HepG2 (cell line): ENCODE measurements around the gene CAMSAP1. TPM values are rescaled to one million over a fixed set of nuclear protein-coding genes. Genes with fewer than 3 reads are reported as not detected.

Experiments
- ATAC-seq: fragments of 200-7000 bp; cut with Tn5 transposase; 3 replicates; pipeline ENCODE4 v1.9.1; 2020; ENCODE audit warnings: mild to moderate bottlenecking, moderate library complexity
- BruUV-seq: library from RNA; stranded (reverse); fragments of 400-500 nt; replicated peaks from 2 replicates; lab custom pipeline; 2021; lab: Mats Ljungman, UMichigan
- CTCF ChIA-PET: fragments of 300-600 bp; formaldehyde crosslinking; extraction: SDS; loops from one replicate; lab custom pipeline; 2021; ENCODE audit warnings: low total read pairs, inconsistent platforms, low intra/inter-chr PET ratio; lab: Yijun Ruan, JAX
- POLR2A ChIA-PET: fragments of 350-600 bp; sonication (Branson Sonifier 250); formaldehyde crosslinking; loops from one replicate; lab custom pipeline; 2020; ENCODE audit warnings: antibody characterized with exemption, inconsistent platforms; lab: Yijun Ruan, JAX
- DNase-seq: peaks from one replicate; pipeline ENCODE4 v3.0.0-alpha.2; 2015; ENCODE audit warnings: low spot score
- FAIRE-seq: peaks from 3 replicates; lab custom pipeline; 2011; peaks lifted over from hg19 to GRCh38; lab: Jason Lieb, UNC
- H2AFZ ChIP-seq: one replicate; pipeline ENCODE4 v1.6.1; 2011; ENCODE audit warnings: low read length, inconsistent platforms
- H3K27ac ChIP-seq: fragments of 300-600 bp; 3 replicates; pipeline ENCODE4 v1.8.0; 2011; ENCODE audit warnings: mixed run types, mild to moderate bottlenecking, mixed read lengths, low read length, inconsistent platforms; ENCODE audit not compliant: insufficient read depth; ENCODE audit errors: extremely low read length
- H3K27me3 ChIP-seq, 2 experiments: fragments of 200-600 bp in 1 of 2; 2 replicates in 1 of 2; 3 replicates in 1 of 2; pipeline versions ENCODE4 v1.6.0 to v1.8.0; 2011; ENCODE audit warnings: low read length in 2 of 2, mild to moderate bottlenecking in 2 of 2, moderate library complexity in 2 of 2, inconsistent platforms in 1 of 2; ENCODE audit not compliant: insufficient read depth in 2 of 2, control insufficient read depth in 1 of 2
- H3K36me3 ChIP-seq, 2 experiments: fragments of 200-600 bp in 1 of 2; replicated peaks in 1 of 2; 2 replicates in 1 of 2; 3 replicates in 1 of 2; pipeline versions ENCODE4 v1.5.1 to v1.8.0; 2011; ENCODE audit warnings: low read length in 2 of 2, inconsistent platforms in 1 of 2; ENCODE audit not compliant: insufficient read depth in 2 of 2, control insufficient read depth in 1 of 2
- H3K4me1 ChIP-seq: 2 replicates; pipeline ENCODE4 v1.5.1; 2012; ENCODE audit warnings: low read length, inconsistent platforms; ENCODE audit not compliant: insufficient read depth
- H3K4me2 ChIP-seq: 2 replicates; pipeline ENCODE4 v1.6.0; 2011; ENCODE audit warnings: low read depth, low read length, inconsistent platforms
- H3K4me3 ChIP-seq, 3 experiments: fragments of 200-600 bp in 1 of 3; sonication (generic), shearing (Covaris generic) in 1 of 3; replicated peaks in 1 of 3; 2 replicates each; pipeline ENCODE4 v1.5.1; 2011 to 2016; ENCODE audit warnings: low read length in 3 of 3, inconsistent platforms in 2 of 3, low read depth in 2 of 3, mild to moderate bottlenecking in 2 of 3, control low read depth in 1 of 3, mixed read lengths in 1 of 3; ENCODE audit not compliant: insufficient read depth in 1 of 3
- H3K79me2 ChIP-seq: one replicate; pipeline ENCODE4 v1.6.1; 2011; ENCODE audit warnings: low read length, inconsistent platforms; ENCODE audit not compliant: insufficient read depth
- H3K9ac ChIP-seq: 2 replicates; pipeline ENCODE4 v1.6.0; 2011; ENCODE audit warnings: mild to moderate bottlenecking, low read depth, low read length, inconsistent platforms; ENCODE audit not compliant: insufficient read depth
- H3K9me3 ChIP-seq: 2 replicates; pipeline ENCODE4 v1.5.1; 2012; ENCODE audit warnings: mild to moderate bottlenecking, low read length
- H4K20me1 ChIP-seq: 2 replicates; pipeline ENCODE4 v1.6.0; 2011; ENCODE audit warnings: inconsistent platforms, mild to moderate bottlenecking, low read length, moderate library complexity; ENCODE audit not compliant: insufficient read depth
- HOXA5 ChIP-seq: sonication (generic); formaldehyde crosslinking; IDR thresholded peaks from 2 replicates; pipeline ENCODE4 v1.4.0; 2020; ENCODE audit warnings: missing genetic modification reagents
- IKZF4 ChIP-seq: sonication (generic); formaldehyde crosslinking; IDR thresholded peaks from 2 replicates; pipeline ENCODE4 v1.5.1; 2020; ENCODE audit warnings: borderline replicate concordance, mild to moderate bottlenecking, low read depth, missing genetic modification reagents; ENCODE audit errors: not compliant biosample characterization
- KDM5B ChIP-seq: sonication (generic); formaldehyde crosslinking; IDR thresholded peaks from 2 replicates; pipeline ENCODE4 v1.4.0; 2020; ENCODE audit warnings: missing genetic modification reagents, mild to moderate bottlenecking, borderline replicate concordance
- MAZ ChIP-seq, 2 experiments: sonication (generic) in 1 of 2; formaldehyde crosslinking in 1 of 2; IDR thresholded peaks; 2 replicates each; pipeline versions ENCODE4 v1.5.0 to v1.6.1; 2012 to 2020; ENCODE audit warnings: low read depth in 2 of 2, mild to moderate bottlenecking in 2 of 2, borderline replicate concordance in 1 of 2, improper control_type of control experiment in 1 of 2, low read length in 1 of 2, missing genetic modification reagents in 1 of 2, moderate library complexity in 1 of 2
- NFE2L1 ChIP-seq: sonication (generic); formaldehyde crosslinking; IDR thresholded peaks from 2 replicates; pipeline ENCODE4 v1.4.0; 2020; ENCODE audit warnings: missing genetic modification reagents, mild to moderate bottlenecking, borderline replicate concordance
- ZNF12 ChIP-seq: sonication (generic); formaldehyde crosslinking; IDR thresholded peaks from 2 replicates; pipeline ENCODE4 v1.5.0; 2020; ENCODE audit warnings: missing genetic modification reagents
- ZNF484 ChIP-seq: sonication (generic); formaldehyde crosslinking; IDR thresholded peaks from 2 replicates; pipeline ENCODE4 v1.5.1; 2020; ENCODE audit warnings: mild to moderate bottlenecking, low read depth, missing genetic modification reagents, borderline replicate concordance
- ZNF563 ChIP-seq: sonication (generic); formaldehyde crosslinking; IDR thresholded peaks from 2 replicates; pipeline ENCODE4 v1.8.0; 2022; ENCODE audit warnings: mild to moderate bottlenecking, moderate library complexity, missing genetic modification reagents
- ZNF598 ChIP-seq: sonication (generic); formaldehyde crosslinking; IDR thresholded peaks from 2 replicates; pipeline ENCODE4 v1.5.1; 2020; ENCODE audit warnings: mild to moderate bottlenecking, missing genetic modification reagents, borderline replicate concordance
- ZNF749 ChIP-seq: sonication (generic); formaldehyde crosslinking; IDR thresholded peaks from 2 replicates; pipeline ENCODE4 v1.8.0; 2022; ENCODE audit warnings: mild to moderate bottlenecking, missing genetic modification reagents, moderate library complexity, borderline replicate concordance
- WGBS: methylation state at CpG from one replicate; pipeline ENCODE4 v1.1.6; 2017; ENCODE audit warnings: low lambda C conversion rate; 5-methylcytosine and 5-hydroxymethylcytosine counted together
- in situ Hi-C: cut with HindIII; loops from 2 replicates; pipeline ENCODE4 v1.10.0; 2017; ENCODE audit warnings: low pct_unique_long_range_greater_than_20kb; ENCODE audit not compliant: extremely low pct_ligation_motif_present
- intact Hi-C: fragments of 100-400 bp; cut with micrococcal nuclease; formaldehyde crosslinking; loops from one replicate; pipeline ENCODE4 v1.10.0; 2022; ENCODE audit not compliant: unreplicated experiment
- polyA plus RNA-seq, 8 experiments: library from polyadenylated mRNA; depleted of rRNA in 3 of 8; stranded (reverse) in 7 of 8; unstranded in 1 of 8; fragments of >200 nt; fragmentation: Illumina TruSeq in 4 of 8; extraction: Trizol in 4 of 8; gene quantifications; 2 replicates each; pipeline versions ENCODE4 v1.2.1 to v1.2.3, GENCODE V29; 2011 to 2016; ENCODE audit warnings: low read depth in 4 of 8, missing spikeins in 1 of 8, mixed read lengths in 1 of 8; ENCODE audit not compliant: insufficient read depth in 1 of 8
- total RNA-seq, 5 experiments: library from RNA; depleted of rRNA; stranded (reverse); fragments of >200 nt; fragmentation: Illumina TruSeq; extraction: Trizol; gene quantifications; 2 replicates each; pipeline ENCODE4 v1.2.3, GENCODE V29; 2016; ENCODE audit warnings: low read depth in 1 of 5
- TF ChIP-seq, protein P1 (sequence below): sonication (generic); formaldehyde crosslinking; IDR thresholded peaks from 2 replicates; pipeline ENCODE4 v1.9.0; 2021; ENCODE audit warnings: missing genetic modification reagents, mild to moderate bottlenecking, borderline replicate concordance
- TF ChIP-seq, protein P2 (sequence below): sonication (generic); IDR thresholded peaks from 2 replicates; pipeline ENCODE4 v1.6.1; 2016; ENCODE audit warnings: low read depth, borderline replicate concordance
- TF ChIP-seq, protein P3 (sequence below): sonication (generic); formaldehyde crosslinking; IDR thresholded peaks from 2 replicates; pipeline ENCODE4 v1.4.0; 2020; ENCODE audit warnings: mild to moderate bottlenecking, missing genetic modification reagents

CAMSAP1 gene
- total and polyA plus RNA-seq, 2 of the 13 experiments (the other 11 are each of a cell fraction or from before 2014, with no cell fraction given): 3.8 to 12.4 TPM

DNA sequence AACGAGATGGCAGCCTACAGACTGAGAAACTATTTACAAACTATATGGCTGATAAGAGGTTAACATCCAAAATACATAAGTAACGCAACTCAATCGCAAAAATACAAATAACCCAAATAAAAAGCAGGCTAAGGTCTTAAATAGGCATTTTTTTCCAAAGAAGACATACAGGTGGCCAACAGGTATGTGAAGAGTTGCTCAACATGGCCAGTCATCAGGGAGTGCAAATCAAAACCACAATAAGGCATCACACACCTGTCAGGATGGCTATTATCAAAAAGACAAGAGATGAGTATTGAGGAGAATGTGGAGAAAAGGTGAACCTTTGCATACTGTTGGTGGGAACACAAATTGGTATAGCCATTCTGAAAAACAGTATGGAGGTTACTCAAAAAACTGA lies 73.5 kb downstream of the CAMSAP1 start:
- ChIA-PET CTCF (no interaction called here), POLR2A (no interaction called here)
- H3K4me1 ChIP-seq: no peaks in the 10 kb centered on the region
- ATAC-seq (no peak), FAIRE-seq (no peak), DNase-seq (no peak)
- H3K9me3 ChIP-seq: no peaks in the 10 kb centered on the region; the same call in 1 of the 2 replicates
- H3K27me3 ChIP-seq: no peaks in the 10 kb centered on the region
- H3K36me3 ChIP-seq: no peaks in the 10 kb centered on the region; a peak in 2 of 5 replicates
- H3K27ac ChIP-seq: no peak overlapping the region
- peaks cover 5% of the 10 kb centered on the region; the same call in 1 of the 2 replicates for H4K20me1 ChIP-seq
- no peak overlapping the region for H3K4me2 ChIP-seq
- no peak overlapping the region for H3K9ac ChIP-seq
- intact Hi-C loops: no loop called here
- H2AFZ ChIP-seq: no peak overlapping the region
- H3K4me3 ChIP-seq: no peak overlapping the region
- WGBS: 99% methylated on average over 3 of the region's 3 CpGs
- H3K79me2 ChIP-seq: peaks cover 2% of the 10 kb centered on the region
- in situ Hi-C loops: no loop called here
- no peak for TF ChIP-seq ZNF749 (CRISPR knock-in tag)
- TF ChIP-seq, protein P1, sequence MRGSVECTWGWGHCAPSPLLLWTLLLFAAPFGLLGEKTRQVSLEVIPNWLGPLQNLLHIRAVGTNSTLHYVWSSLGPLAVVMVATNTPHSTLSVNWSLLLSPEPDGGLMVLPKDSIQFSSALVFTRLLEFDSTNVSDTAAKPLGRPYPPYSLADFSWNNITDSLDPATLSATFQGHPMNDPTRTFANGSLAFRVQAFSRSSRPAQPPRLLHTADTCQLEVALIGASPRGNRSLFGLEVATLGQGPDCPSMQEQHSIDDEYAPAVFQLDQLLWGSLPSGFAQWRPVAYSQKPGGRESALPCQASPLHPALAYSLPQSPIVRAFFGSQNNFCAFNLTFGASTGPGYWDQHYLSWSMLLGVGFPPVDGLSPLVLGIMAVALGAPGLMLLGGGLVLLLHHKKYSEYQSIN: no peak
- TF ChIP-seq NFE2L1: no peak
- TF ChIP-seq ZNF12: no peak
- TF ChIP-seq, protein P2, sequence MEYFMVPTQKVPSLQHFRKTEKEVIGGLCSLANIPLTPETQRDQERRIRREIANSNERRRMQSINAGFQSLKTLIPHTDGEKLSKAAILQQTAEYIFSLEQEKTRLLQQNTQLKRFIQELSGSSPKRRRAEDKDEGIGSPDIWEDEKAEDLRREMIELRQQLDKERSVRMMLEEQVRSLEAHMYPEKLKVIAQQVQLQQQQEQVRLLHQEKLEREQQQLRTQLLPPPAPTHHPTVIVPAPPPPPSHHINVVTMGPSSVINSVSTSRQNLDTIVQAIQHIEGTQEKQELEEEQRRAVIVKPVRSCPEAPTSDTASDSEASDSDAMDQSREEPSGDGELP: no peak
- BruUV-seq: no TSS peak

DNA sequence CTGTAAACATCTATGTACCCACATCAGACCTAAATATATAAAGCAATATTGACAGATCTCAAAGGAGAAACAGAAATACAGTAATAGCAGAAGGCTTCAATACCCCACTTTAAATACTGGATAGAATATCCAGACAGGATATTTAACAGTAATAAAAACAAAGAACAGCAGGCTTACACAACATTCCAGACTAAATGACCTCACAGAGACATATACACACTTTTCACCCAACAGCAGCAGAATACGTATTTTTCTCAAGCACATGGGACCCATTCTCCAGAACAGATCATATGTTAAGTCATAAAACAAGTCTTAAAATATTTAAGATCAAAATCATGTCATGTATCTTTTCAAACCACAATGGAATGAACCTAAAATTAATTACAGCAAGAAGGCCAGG lies 76.8 kb downstream of the CAMSAP1 start:
- Histone ChIP-seq H3K27ac (no peak overlapping the region), H3K36me3 (peaks cover 5 to 8% of the 10 kb centered on the region in 2 experiments; a peak in 4 of 5 replicates), H3K9me3 (no peaks in the 10 kb centered on the region; the same call in 1 of the 2 replicates), H3K4me2 (no peak overlapping the region), H3K4me1 (no peaks in the 10 kb centered on the region), H4K20me1 (peaks cover 5% of the 10 kb centered on the region; the same call in 1 of the 2 replicates), H3K79me2 (peaks cover 2% of the 10 kb centered on the region), H2AFZ (no peak overlapping the region), H3K27me3 (no peaks in the 10 kb centered on the region), H3K4me3 (no peak overlapping the region), H3K9ac (no peak overlapping the region)
- intact Hi-C loops (no loop called here), in situ Hi-C loops (no loop called here)
- no TSS peak for BruUV-seq
- no peak for FAIRE-seq
- DNase-seq: no peak
- ATAC-seq: no peak
- ChIA-PET CTCF (no interaction called here), POLR2A (no interaction called here)
- TF ChIP-seq, protein P3, sequence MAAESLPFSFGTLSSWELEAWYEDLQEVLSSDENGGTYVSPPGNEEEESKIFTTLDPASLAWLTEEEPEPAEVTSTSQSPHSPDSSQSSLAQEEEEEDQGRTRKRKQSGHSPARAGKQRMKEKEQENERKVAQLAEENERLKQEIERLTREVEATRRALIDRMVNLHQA (CRISPR knock-in tag): no peak
- no peak for TF ChIP-seq ZNF563 (CRISPR knock-in tag)
- TF ChIP-seq KDM5B: no peak
- no peak for TF ChIP-seq ZNF598 (CRISPR knock-in tag)
- no peak for TF ChIP-seq MAZ (IDR thresholded peaks at IDR 0.05; ENCODE audit: borderline replicate concordance, low read depth, low read length)
- no peak for TF ChIP-seq MAZ (CRISPR knock-in tag; IDR thresholded peaks at IDR 0.05; ENCODE audit: low read depth)
- TF ChIP-seq HOXA5 (CRISPR knock-in tag): no peak
- TF ChIP-seq ZNF484 (CRISPR knock-in tag): no peak
- no peak for TF ChIP-seq IKZF4 (CRISPR knock-in tag)
- WGBS: 100% methylated on average over 1 of the region's 1 CpG
